Measurements from ENCODE around the gene ELF1. TPM values are rescaled to one million over a fixed set of nuclear protein-coding genes. Genes with fewer than 3 reads are reported as not detected.

The ELF1 gene
- total and polyA plus RNA-seq, 3 experiments from 2014 or later: 76.8 to 139 (median 77.6) TPM

DNA sequence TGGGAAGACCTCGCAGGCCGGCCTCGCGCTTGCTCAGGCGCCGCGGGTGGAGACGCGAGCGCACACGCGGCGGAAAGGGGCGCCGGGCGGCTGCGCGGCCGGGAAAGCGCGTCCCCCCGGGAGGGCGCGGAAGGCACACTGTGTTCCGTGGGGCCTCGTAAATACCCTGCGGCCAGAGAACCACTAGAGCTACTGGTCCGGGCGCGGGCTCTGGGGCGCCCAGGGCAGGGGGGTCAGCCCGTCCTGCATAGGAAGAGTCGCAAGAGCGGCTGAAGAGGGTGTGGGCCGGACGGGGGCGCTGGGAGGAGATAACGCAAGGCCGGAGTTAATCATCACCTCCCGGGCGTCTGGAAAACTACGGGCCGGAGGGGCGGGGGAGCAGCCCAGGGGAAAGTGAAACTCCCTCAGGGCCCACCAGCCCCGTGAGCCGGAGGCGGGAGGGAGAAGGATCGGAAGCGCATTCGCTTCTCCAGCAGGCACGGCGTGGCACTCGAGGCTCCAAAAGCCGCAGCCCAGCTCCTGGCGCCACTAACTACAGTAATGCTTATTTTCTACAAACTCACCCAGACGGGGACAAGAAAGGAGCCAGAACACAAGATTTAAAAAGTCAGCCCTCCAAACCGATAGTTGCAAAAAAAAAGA, 41.1 kb upstream of the ELF1 start:
- Histone ChIP-seq H3K27me3 (ENCODE audit: insufficient read depth, low read length, poor library complexity, severe bottlenecking) (no peaks in the 10 kb centered on the region), H3K27ac (ENCODE audit: low read depth, low read length) (peak overlapping the region; percentile 58), H3K36me3 (ENCODE audit: insufficient read depth, low read length) (no peaks in the 10 kb centered on the region), H3K9me3 (ENCODE audit: low read length) (no peaks in the 10 kb centered on the region), H3K4me1 (ENCODE audit: insufficient read depth, low read length) (peaks cover 26% of the 10 kb centered on the region), H3K4me3 (ENCODE audit: low read length) (peak overlapping the region; percentile 98)
- Mint-ChIP-seq H3K4me1 (peaks cover 43 to 67% (median 62%) of the 10 kb centered on the region in 3 donors), H3K27ac (peak overlapping the region; percentile 98 to 100 (median 99)), H3K4me3 (peak overlapping the region; percentile 97 to 100 (median 100)), H3K9me3 (peaks cover 0 to 9% (median 4%) of the 10 kb centered on the region in 5 donors), H3K27me3 (peaks cover 0 to 14% of the 10 kb centered on the region in 2 donors), H3K36me3 (peaks cover 0 to 33% (median 5%) of the 10 kb centered on the region in 3 donors)
- CTCF ChIA-PET: interaction anchor here (0.6 to 3.5 kb wide), 18 partner anchors 11 to 290 kb away, joined by 3 to 23 read pairs (median 3); partner anchors contain the start of gene ELF1
- POLR2A ChIA-PET: interaction anchor here (1.0 to 2.7 kb wide), 13 partner anchors 9 to 139 kb away, joined by 3 to 31 read pairs (median 5); partner anchors contain the start of gene ELF1
- peak in 4 of 5 donors; percentile 61 to 77 (median 70) for DNase-seq

DNA sequence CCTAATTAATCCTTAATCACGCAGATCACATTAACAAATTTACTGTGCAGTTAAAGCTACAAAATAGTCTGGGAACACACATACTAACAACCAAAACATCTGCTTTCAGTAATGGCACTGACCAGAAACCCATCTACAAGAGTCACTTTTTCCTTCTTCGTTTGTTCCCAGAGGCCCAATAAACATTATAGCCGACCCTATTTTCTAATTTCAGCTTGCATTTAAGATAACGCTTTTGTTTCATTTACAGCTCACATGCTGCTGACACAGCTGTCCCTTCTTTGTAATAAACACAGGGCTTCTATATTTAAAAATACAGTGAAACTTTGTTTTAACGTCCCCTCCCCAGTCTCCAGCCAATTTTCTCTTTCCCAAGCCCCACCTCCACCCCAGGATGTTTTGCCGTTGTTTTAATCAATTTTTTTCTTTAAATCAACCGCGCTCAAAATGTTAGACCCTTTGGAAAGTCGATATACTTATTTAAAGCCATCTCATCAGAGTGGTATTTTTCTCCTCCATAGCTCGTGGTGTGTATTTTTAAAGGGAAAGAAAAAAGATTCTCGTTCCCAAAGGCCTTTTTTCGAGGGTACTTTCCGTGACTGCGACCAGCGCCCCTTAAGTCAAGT, 40.5 kb upstream of the ELF1 start:
- H3K4me3 Mint-ChIP-seq: peak overlapping the region; percentile 97 to 100 (median 100)
- peak overlapping the region; percentile 98 for H3K4me3 ChIP-seq (ENCODE audit: low read length)
- peaks cover 0 to 14% of the 10 kb centered on the region in 2 donors for H3K27me3 Mint-ChIP-seq
- H3K36me3 ChIP-seq (ENCODE audit: insufficient read depth, low read length): no peaks in the 10 kb centered on the region
- peaks cover 32% of the 10 kb centered on the region for H3K4me1 ChIP-seq (ENCODE audit: insufficient read depth, low read length)
- H3K4me1 Mint-ChIP-seq: peaks cover 49 to 70% (median 65%) of the 10 kb centered on the region in 3 donors
- H3K27me3 ChIP-seq (ENCODE audit: insufficient read depth, low read length, poor library complexity, severe bottlenecking): no peaks in the 10 kb centered on the region
- H3K9me3 ChIP-seq (ENCODE audit: low read length): no peaks in the 10 kb centered on the region
- H3K36me3 Mint-ChIP-seq: peaks cover 0 to 27% (median 5%) of the 10 kb centered on the region in 3 donors
- ChIA-PET POLR2A (interaction anchor here (1.2 to 2.7 kb wide), 3 partner anchors 40 to 125 kb away, joined by 3 to 31 read pairs (median 4); partner anchors contain the start of gene ELF1), CTCF (interaction anchor here (0.8 to 3.5 kb wide), 7 partner anchors 70 to 163 kb away, joined by 3 to 23 read pairs (median 7); no protein-coding TSS in a partner anchor)
- peak overlapping the region; percentile 91 to 99 (median 98) for H3K27ac Mint-ChIP-seq
- no peak for DNase-seq
- peaks cover 0 to 9% (median 4%) of the 10 kb centered on the region in 5 donors for H3K9me3 Mint-ChIP-seq
- H3K27ac ChIP-seq (ENCODE audit: low read depth, low read length): peak overlapping the region; percentile 58

DNA sequence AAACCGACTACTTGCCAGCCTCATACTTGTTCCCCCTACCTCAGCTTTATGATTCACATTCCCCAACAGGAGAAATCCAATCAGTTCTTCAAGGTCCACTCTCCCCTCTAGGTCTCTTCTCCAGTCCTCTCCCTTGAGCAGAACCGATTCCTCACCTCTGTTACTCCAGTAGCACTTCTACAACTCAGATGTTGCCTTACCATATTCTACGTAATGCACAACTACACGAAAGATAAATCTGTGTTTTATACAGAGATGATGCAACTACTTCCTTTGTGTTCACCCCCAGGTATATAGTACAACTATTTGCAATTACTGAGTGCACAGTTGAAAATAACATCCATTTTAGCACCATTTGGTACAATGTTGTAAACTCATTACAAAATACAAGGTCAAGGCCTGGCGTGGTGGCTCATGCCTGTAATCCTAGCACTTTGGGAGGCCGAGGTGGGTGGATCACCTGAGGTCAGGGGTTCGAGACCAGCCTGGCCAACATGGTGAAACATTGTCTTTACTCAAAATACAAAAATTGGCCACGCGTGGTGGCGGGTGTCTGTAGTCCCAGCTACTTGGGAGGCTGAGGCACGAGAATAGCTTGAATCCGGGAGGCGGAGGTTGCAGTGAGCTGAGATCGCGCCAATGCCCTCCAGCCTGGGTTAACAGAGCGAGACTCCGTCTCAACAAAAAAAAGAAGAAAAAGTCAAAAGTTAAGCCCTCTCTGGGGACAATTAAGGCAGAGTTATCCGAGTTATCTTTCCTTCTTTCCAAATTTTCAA, 39.4 kb upstream of the ELF1 start:
- H3K4me1 Mint-ChIP-seq: peaks cover 51 to 73% (median 66%) of the 10 kb centered on the region in 3 donors
- peak overlapping the region in 5 of 8 donors; percentile 39 to 98 (median 84) for H3K27ac Mint-ChIP-seq
- ChIA-PET POLR2A (interaction anchor here (1.2 kb wide), 1 partner anchor 84 kb away, joined by 3 read pairs; no protein-coding TSS in a partner anchor), CTCF (interaction anchor here (1.8 to 3.5 kb wide), 4 partner anchors 80 to 164 kb away, joined by 3 to 23 read pairs (median 6); no protein-coding TSS in a partner anchor)
- Histone ChIP-seq H3K4me3 (ENCODE audit: low read length) (no peak overlapping the region), H3K4me1 (ENCODE audit: insufficient read depth, low read length) (peaks cover 35% of the 10 kb centered on the region), H3K27me3 (ENCODE audit: insufficient read depth, low read length, poor library complexity, severe bottlenecking) (no peaks in the 10 kb centered on the region), H3K9me3 (ENCODE audit: low read length) (no peaks in the 10 kb centered on the region), H3K27ac (ENCODE audit: low read depth, low read length) (peak overlapping the region; percentile 58), H3K36me3 (ENCODE audit: insufficient read depth, low read length) (no peaks in the 10 kb centered on the region)
- H3K9me3 Mint-ChIP-seq: peaks cover 0 to 9% (median 4%) of the 10 kb centered on the region in 5 donors
- H3K4me3 Mint-ChIP-seq: peak overlapping the region in 5 of 7 donors; percentile 23 to 100 (median 97)
- DNase-seq: no peak
- peaks cover 0 to 14% of the 10 kb centered on the region in 2 donors for H3K27me3 Mint-ChIP-seq
- H3K36me3 Mint-ChIP-seq: peaks cover 0 to 24% (median 3%) of the 10 kb centered on the region in 3 donors

DNA sequence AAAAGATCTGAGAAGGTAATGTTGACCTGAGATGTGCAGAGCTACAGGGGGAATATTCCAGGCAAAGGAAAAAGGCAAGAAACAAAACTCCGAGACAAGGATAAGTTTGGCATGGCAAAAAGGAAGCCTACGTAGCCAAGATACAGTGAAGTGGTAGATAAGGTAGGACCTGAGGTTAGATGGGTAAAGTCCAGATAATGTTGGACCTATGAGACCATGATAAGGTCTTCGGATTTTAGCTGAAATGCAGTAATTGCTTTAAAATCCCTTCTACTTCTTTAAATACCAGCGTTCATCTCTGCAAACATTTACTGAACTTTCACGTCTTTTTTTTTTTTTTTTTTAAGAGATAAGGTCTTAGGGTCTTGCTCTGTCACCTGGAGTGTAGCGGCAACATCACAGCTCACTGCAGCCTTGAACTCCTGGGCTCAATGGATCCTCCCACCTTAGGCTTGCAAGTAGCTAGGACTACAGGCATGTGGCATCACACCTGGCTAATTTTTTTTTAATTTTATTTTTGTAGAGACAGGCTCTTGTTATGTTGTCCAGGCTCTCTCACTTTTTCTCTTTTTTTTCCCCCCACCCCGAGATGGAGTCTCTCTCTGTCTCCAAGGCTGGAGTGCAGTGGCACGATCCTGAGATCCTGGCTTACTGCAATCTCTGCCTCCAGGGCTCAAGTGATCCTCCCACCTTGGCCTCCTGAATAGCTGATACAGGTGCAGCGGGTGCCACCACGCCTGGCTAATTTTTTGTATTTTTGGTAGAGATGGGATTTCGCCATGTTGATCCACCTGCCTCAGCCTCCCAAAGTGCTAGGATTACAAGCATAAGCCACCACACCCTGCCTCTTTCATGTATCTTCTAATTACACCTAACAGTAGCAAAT, 38.0 kb upstream of the ELF1 start:
- H3K4me1 ChIP-seq (ENCODE audit: insufficient read depth, low read length): peaks cover 27% of the 10 kb centered on the region
- ChIA-PET CTCF (interaction anchor here (0.7 to 2.0 kb wide), 5 partner anchors 17 to 1395 kb away, joined by 3 to 4 read pairs (median 3); no protein-coding TSS in a partner anchor), POLR2A (interaction anchor here (0.6 to 0.7 kb wide), 2 partner anchors 163 to 576 kb away, joined by 5 to 8 read pairs; no protein-coding TSS in a partner anchor)
- H3K27me3 Mint-ChIP-seq: peaks cover 0 to 14% of the 10 kb centered on the region in 2 donors
- DNase-seq: no peak
- peak overlapping the region in 5 of 8 donors; percentile 21 to 84 (median 69) for H3K27ac Mint-ChIP-seq
- H3K4me3 ChIP-seq (ENCODE audit: low read length): no peak overlapping the region
- H3K27me3 ChIP-seq (ENCODE audit: insufficient read depth, low read length, poor library complexity, severe bottlenecking): no peaks in the 10 kb centered on the region
- H3K4me3 Mint-ChIP-seq: peak overlapping the region in 1 of 7 donors; percentile 66
- no peak overlapping the region for H3K27ac ChIP-seq (ENCODE audit: low read depth, low read length)
- H3K36me3 Mint-ChIP-seq: peaks cover 0 to 22% (median 2%) of the 10 kb centered on the region in 3 donors
- peaks cover 39 to 58% (median 51%) of the 10 kb centered on the region in 3 donors for H3K4me1 Mint-ChIP-seq
- H3K9me3 ChIP-seq (ENCODE audit: low read length): no peaks in the 10 kb centered on the region
- no peaks in the 10 kb centered on the region for H3K36me3 ChIP-seq (ENCODE audit: insufficient read depth, low read length)
- H3K9me3 Mint-ChIP-seq: peaks cover 0 to 9% (median 4%) of the 10 kb centered on the region in 5 donors

DNA sequence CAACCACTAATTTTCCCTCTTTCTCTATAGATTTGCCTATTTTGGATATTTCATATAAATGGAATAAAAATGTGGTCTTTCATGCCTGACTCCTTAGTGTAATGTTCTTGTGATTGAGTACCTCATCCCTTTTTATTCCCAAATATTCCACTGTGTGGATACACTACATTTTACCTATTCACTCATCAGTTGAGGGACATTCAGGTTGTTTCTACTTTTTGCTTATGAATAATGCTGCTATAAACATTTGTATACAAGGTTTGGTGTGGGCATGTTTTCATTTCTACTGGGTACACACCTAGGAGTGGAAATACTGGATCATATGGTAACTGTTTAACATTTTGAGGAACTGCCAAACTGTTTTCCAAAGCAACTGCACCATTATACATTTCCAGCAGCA, 37.1 kb upstream of the ELF1 start:
- DNase-seq: no peak
- no peaks in the 10 kb centered on the region for H3K9me3 ChIP-seq (ENCODE audit: low read length)
- peaks cover 36 to 54% (median 50%) of the 10 kb centered on the region in 3 donors for H3K4me1 Mint-ChIP-seq
- H3K27ac Mint-ChIP-seq: peak overlapping the region in 4 of 8 donors; percentile 14 to 84 (median 55)
- POLR2A ChIA-PET: no interaction called here
- H3K4me3 ChIP-seq (ENCODE audit: low read length): no peak overlapping the region
- peaks cover 27% of the 10 kb centered on the region for H3K4me1 ChIP-seq (ENCODE audit: insufficient read depth, low read length)
- H3K27me3 ChIP-seq (ENCODE audit: insufficient read depth, low read length, poor library complexity, severe bottlenecking): no peaks in the 10 kb centered on the region
- H3K27me3 Mint-ChIP-seq: peaks cover 0 to 10% of the 10 kb centered on the region in 2 donors
- no peak overlapping the region for H3K27ac ChIP-seq (ENCODE audit: low read depth, low read length)
- peaks cover 0 to 14% (median 1%) of the 10 kb centered on the region in 3 donors for H3K36me3 Mint-ChIP-seq
- no peaks in the 10 kb centered on the region for H3K36me3 ChIP-seq (ENCODE audit: insufficient read depth, low read length)
- peak overlapping the region in 1 of 7 donors; percentile 66 for H3K4me3 Mint-ChIP-seq
- H3K9me3 Mint-ChIP-seq: peaks cover 0 to 6% (median 1%) of the 10 kb centered on the region in 5 donors
- CTCF ChIA-PET: interaction anchor here (0.7 to 2.8 kb wide), 5 partner anchors 18 to 1394 kb away, joined by 3 to 11 read pairs (median 3); no protein-coding TSS in a partner anchor

DNA sequence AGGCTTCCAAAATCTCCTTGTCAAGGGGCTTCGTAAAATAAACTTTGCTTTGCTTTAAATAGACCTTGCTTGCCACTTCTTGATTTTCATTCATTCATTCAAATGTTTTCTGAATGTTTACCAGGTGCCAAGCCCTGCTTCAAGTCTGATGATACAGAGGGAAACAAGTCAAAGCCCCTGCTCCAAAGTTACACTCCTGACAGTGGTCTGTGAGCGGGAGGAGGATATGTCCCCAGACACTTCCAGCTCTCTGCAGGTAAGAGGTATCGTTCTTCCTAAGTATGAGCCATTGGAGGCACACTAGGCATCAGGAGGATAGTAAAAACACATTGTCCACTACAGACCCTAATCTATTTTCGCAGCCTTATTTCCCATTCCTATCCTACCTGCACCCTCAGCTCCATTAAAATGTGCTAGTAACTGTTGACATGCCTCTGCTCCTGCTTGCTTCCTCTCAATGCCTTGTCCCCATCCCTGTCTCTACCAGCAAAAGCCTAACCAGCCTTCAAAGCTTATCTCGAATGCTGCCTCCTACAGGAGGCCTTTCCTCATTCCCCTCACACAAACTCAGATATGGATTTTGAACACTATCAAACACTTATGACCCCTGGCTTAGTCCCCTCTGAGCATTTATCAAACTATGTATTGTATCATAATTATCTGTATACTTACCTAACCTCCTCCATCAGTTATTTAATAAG, 36.0 kb upstream of the ELF1 start:
- H3K36me3 Mint-ChIP-seq: peaks cover 0 to 3% (median 0%) of the 10 kb centered on the region in 3 donors
- H3K4me1 ChIP-seq (ENCODE audit: insufficient read depth, low read length): peaks cover 27% of the 10 kb centered on the region
- H3K27ac Mint-ChIP-seq: peak overlapping the region in 6 of 8 donors; percentile 0 to 88 (median 37)
- no peaks in the 10 kb centered on the region for H3K9me3 ChIP-seq (ENCODE audit: low read length)
- ChIA-PET POLR2A (interaction anchor here (0.6 kb wide), 1 partner anchor 74 kb away, joined by 4 read pairs; no protein-coding TSS in a partner anchor), CTCF (interaction anchor here (1.0 to 3.6 kb wide), 18 partner anchors 12 to 213 kb away, joined by 3 to 22 read pairs (median 4); partner anchors contain the start of gene ELF1)
- no peak for DNase-seq
- H3K4me3 Mint-ChIP-seq: no peak overlapping the region
- H3K4me3 ChIP-seq (ENCODE audit: low read length): no peak overlapping the region
- peaks cover 35 to 53% (median 50%) of the 10 kb centered on the region in 3 donors for H3K4me1 Mint-ChIP-seq
- H3K27ac ChIP-seq (ENCODE audit: low read depth, low read length): no peak overlapping the region
- H3K9me3 Mint-ChIP-seq: no peaks in the 10 kb centered on the region
- H3K27me3 ChIP-seq (ENCODE audit: insufficient read depth, low read length, poor library complexity, severe bottlenecking): no peaks in the 10 kb centered on the region
- no peaks in the 10 kb centered on the region for H3K36me3 ChIP-seq (ENCODE audit: insufficient read depth, low read length)
- peaks cover 0 to under 1% of the 10 kb centered on the region in 2 donors for H3K27me3 Mint-ChIP-seq
